Measurements from ENCODE around the gene EBF3. TPM values are rescaled to one million over a fixed set of nuclear protein-coding genes. Genes with fewer than 3 reads are reported as not detected.

Gene EBF3
- total and polyA plus RNA-seq, 9 of the 15 experiments (the other 6 are each of a cell fraction or from before 2014, with no cell fraction given), result not detected

DNA sequence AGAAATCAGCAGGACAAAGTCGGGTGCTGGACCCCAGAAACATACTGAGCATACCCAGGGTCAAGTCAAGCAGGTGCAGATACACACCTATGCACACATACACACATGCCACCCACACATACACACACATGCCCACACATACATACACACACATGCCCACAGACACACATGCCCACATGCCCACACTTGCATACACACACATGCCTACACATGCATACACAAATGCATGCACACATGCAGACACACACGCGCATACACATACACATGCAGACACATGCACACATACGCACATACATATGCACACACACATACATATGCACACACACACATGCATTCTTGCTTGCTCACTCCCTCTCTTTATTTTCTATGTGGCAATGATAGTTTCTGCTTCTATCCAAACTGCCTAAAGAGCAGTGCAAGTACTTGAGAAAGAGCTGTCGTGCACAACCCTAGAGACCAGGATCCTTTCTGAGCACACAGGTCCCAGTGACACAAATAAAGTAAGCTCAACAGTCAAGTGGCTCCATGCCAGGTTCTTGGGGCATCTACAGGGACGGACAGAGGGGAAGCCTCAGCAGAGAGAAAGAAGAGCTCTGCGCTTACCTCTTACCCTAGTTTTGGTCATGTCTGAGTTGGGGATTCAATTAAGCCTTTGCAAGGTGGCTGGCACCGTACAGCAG, 83.7 kb downstream of the EBF3 start (continued):
- TF ChIP-seq, protein P1, sequence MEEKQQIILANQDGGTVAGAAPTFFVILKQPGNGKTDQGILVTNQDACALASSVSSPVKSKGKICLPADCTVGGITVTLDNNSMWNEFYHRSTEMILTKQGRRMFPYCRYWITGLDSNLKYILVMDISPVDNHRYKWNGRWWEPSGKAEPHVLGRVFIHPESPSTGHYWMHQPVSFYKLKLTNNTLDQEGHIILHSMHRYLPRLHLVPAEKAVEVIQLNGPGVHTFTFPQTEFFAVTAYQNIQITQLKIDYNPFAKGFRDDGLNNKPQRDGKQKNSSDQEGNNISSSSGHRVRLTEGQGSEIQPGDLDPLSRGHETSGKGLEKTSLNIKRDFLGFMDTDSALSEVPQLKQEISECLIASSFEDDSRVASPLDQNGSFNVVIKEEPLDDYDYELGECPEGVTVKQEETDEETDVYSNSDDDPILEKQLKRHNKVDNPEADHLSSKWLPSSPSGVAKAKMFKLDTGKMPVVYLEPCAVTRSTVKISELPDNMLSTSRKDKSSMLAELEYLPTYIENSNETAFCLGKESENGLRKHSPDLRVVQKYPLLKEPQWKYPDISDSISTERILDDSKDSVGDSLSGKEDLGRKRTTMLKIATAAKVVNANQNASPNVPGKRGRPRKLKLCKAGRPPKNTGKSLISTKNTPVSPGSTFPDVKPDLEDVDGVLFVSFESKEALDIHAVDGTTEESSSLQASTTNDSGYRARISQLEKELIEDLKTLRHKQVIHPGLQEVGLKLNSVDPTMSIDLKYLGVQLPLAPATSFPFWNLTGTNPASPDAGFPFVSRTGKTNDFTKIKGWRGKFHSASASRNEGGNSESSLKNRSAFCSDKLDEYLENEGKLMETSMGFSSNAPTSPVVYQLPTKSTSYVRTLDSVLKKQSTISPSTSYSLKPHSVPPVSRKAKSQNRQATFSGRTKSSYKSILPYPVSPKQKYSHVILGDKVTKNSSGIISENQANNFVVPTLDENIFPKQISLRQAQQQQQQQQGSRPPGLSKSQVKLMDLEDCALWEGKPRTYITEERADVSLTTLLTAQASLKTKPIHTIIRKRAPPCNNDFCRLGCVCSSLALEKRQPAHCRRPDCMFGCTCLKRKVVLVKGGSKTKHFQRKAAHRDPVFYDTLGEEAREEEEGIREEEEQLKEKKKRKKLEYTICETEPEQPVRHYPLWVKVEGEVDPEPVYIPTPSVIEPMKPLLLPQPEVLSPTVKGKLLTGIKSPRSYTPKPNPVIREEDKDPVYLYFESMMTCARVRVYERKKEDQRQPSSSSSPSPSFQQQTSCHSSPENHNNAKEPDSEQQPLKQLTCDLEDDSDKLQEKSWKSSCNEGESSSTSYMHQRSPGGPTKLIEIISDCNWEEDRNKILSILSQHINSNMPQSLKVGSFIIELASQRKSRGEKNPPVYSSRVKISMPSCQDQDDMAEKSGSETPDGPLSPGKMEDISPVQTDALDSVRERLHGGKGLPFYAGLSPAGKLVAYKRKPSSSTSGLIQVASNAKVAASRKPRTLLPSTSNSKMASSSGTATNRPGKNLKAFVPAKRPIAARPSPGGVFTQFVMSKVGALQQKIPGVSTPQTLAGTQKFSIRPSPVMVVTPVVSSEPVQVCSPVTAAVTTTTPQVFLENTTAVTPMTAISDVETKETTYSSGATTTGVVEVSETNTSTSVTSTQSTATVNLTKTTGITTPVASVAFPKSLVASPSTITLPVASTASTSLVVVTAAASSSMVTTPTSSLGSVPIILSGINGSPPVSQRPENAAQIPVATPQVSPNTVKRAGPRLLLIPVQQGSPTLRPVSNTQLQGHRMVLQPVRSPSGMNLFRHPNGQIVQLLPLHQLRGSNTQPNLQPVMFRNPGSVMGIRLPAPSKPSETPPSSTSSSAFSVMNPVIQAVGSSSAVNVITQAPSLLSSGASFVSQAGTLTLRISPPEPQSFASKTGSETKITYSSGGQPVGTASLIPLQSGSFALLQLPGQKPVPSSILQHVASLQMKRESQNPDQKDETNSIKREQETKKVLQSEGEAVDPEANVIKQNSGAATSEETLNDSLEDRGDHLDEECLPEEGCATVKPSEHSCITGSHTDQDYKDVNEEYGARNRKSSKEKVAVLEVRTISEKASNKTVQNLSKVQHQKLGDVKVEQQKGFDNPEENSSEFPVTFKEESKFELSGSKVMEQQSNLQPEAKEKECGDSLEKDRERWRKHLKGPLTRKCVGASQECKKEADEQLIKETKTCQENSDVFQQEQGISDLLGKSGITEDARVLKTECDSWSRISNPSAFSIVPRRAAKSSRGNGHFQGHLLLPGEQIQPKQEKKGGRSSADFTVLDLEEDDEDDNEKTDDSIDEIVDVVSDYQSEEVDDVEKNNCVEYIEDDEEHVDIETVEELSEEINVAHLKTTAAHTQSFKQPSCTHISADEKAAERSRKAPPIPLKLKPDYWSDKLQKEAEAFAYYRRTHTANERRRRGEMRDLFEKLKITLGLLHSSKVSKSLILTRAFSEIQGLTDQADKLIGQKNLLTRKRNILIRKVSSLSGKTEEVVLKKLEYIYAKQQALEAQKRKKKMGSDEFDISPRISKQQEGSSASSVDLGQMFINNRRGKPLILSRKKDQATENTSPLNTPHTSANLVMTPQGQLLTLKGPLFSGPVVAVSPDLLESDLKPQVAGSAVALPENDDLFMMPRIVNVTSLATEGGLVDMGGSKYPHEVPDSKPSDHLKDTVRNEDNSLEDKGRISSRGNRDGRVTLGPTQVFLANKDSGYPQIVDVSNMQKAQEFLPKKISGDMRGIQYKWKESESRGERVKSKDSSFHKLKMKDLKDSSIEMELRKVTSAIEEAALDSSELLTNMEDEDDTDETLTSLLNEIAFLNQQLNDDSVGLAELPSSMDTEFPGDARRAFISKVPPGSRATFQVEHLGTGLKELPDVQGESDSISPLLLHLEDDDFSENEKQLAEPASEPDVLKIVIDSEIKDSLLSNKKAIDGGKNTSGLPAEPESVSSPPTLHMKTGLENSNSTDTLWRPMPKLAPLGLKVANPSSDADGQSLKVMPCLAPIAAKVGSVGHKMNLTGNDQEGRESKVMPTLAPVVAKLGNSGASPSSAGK (IDR thresholded peaks at IDR 0.05), result no peak
- TF ChIP-seq TCF7 (IDR thresholded peaks at IDR 0.05; ENCODE audit: borderline replicate concordance) (no peak), L3MBTL2 (IDR thresholded peaks at IDR 0.05) (no peak), COPS2 (conservative IDR thresholded peaks at IDR 0.05) (no peak), E2F3 (CRISPR knock-in tag; IDR thresholded peaks at IDR 0.05) (no peak), PHF21A (IDR thresholded peaks at IDR 0.05; ENCODE audit: borderline replicate concordance, low read depth) (no peak), HCFC1 (IDR thresholded peaks at IDR 0.05; ENCODE audit: low read depth, low read length) (no peak), MCM5 (IDR thresholded peaks at IDR 0.05; ENCODE audit: low read depth) (no peak), FOXJ3 (CRISPR knock-in tag; IDR thresholded peaks at IDR 0.05) (no peak)
- TF ChIP-seq, protein P2, sequence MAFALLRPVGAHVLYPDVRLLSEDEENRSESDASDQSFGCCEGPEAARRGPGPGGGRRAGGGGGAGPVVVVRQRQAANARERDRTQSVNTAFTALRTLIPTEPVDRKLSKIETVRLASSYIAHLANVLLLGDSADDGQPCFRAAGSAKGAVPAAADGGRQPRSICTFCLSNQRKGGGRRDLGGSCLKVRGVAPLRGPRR (CRISPR knock-in tag; IDR thresholded peaks at IDR 0.05), result no peak
- TF ChIP-seq, protein P3, sequence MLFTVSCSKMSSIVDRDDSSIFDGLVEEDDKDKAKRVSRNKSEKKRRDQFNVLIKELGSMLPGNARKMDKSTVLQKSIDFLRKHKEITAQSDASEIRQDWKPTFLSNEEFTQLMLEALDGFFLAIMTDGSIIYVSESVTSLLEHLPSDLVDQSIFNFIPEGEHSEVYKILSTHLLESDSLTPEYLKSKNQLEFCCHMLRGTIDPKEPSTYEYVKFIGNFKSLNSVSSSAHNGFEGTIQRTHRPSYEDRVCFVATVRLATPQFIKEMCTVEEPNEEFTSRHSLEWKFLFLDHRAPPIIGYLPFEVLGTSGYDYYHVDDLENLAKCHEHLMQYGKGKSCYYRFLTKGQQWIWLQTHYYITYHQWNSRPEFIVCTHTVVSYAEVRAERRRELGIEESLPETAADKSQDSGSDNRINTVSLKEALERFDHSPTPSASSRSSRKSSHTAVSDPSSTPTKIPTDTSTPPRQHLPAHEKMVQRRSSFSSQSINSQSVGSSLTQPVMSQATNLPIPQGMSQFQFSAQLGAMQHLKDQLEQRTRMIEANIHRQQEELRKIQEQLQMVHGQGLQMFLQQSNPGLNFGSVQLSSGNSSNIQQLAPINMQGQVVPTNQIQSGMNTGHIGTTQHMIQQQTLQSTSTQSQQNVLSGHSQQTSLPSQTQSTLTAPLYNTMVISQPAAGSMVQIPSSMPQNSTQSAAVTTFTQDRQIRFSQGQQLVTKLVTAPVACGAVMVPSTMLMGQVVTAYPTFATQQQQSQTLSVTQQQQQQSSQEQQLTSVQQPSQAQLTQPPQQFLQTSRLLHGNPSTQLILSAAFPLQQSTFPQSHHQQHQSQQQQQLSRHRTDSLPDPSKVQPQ (CRISPR knock-in tag; IDR thresholded peaks at IDR 0.05; ENCODE audit: borderline replicate concordance), result no peak
